GM10248 (cell line): Measurements from ENCODE around the gene PRKG1.

Source experiments
- CTCF ChIA-PET: fragments of 300-600 bp; sonication (Branson Sonifier 250); formaldehyde crosslinking; extraction: SDS; loops from one replicate; lab custom pipeline; 2021; ENCODE audit warnings: antibody characterized with exemption; lab: Yijun Ruan, JAX
- POLR2A ChIA-PET: fragments of 350-650 bp; sonication (Branson Sonifier 250); formaldehyde crosslinking; extraction: SDS; loops from one replicate; lab custom pipeline; 2020; ENCODE audit warnings: antibody characterized with exemption; lab: Yijun Ruan, JAX
- DNase-seq: peaks from one replicate; pipeline ENCODE4 v3.0.0; 2012; ENCODE audit errors: extremely low spot score
- CTCF ChIP-seq: IDR thresholded peaks from 2 replicates; pipeline ENCODE4 v1.5.1; 2012; ENCODE audit warnings: mild to moderate bottlenecking, low read depth; ENCODE audit errors: extremely low read depth, missing control alignments, control extremely low read depth

PRKG1 gene

DNA sequence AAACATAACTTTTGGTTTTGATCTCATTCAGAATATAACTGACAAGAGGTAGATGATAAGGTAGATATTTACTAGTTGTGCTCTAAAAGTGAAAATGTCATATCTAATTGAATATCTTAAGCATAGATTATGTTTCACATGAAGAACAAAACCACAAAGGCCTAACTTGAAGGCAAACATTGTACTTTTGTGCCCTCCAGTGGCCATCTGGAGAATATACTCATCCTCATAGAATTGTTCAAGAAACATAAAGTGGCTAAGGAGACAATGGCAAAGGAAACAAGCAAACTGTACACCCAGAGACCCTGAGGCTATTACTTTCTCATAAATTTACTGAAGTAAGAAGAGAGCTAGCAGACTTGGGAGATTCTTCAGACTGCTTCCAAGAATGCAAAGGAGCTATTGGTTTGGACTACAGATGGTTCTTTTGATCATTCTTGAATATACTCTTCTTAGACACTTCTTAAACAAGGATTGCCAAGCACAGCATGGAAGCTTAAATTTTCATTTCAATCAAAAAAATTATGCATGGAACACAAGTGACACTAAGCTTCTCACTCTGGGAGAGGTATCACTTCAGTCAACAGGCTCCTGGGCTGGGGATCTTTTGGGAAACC, 1141.6 kb downstream of the PRKG1 start:
- peak; percentile 39 for DNase-seq
- ChIA-PET CTCF (interaction anchor here (0.7 to 2.0 kb wide), 29 partner anchors 8 to 1227 kb away, joined by 3 to 23 read pairs (median 4); no protein-coding TSS in a partner anchor), POLR2A (no interaction called here)
- peak; percentile 79 for TF ChIP-seq CTCF

DNA sequence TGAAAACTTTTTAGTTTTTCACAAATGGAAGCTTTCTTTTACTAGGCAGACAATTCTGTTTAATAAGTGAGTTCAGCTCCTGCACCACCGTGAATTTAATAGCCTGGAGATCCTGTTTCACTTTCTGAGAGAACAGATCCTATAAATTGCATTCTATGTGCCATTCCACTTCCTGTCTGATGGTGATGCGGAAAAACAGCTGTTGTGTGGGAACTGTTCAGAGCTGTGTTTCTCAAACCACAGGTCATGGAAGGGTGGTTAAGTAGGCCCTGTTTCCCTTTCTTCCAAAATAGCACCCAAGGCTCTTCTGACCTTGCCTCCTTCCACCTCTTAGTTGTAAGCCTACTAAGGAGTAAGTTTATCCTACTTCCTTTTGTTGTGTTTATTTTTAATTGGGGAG, 1142.6 kb downstream of the PRKG1 start:
- no peak for DNase-seq
- POLR2A ChIA-PET: no interaction called here
- no peak for TF ChIP-seq CTCF
- CTCF ChIA-PET: interaction anchor here (0.9 to 2.0 kb wide), 21 partner anchors 9 to 1216 kb away, joined by 3 to 23 read pairs (median 4); no protein-coding TSS in a partner anchor

DNA sequence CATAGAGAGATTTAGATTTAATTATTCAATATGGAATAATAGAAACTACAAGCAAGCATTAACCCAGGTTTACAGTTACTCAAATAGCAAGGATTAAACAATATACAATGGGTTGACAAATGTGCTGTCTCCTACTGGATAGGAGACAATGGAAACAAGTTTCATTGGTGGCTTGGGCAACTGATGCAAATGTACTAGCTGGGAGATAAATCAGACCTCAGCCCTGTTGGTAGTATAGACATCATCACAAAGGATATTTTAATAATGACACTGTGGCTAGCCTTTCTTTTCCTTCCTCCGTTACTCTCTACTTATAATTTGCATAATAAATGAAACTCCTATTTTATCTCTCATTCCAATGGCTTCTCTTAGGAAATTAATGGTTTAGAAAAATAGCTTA, 1143.2 kb downstream of the PRKG1 start:
- ChIA-PET CTCF (interaction anchor here (1.7 to 2.0 kb wide), 4 partner anchors 9 to 1210 kb away, joined by 4 to 23 read pairs (median 8); no protein-coding TSS in a partner anchor), POLR2A (no interaction called here)
- DNase-seq: no peak
- no peak for TF ChIP-seq CTCF

- CTCF ChIA-PET: no interaction called here
- POLR2A ChIA-PET: no interaction called here
- no peak for DNase-seq
- TF ChIP-seq CTCF: no peak
Measured at GRCh38 chr10:52220947-52221346, 1146.7 kb downstream of the PRKG1 start.

DNA sequence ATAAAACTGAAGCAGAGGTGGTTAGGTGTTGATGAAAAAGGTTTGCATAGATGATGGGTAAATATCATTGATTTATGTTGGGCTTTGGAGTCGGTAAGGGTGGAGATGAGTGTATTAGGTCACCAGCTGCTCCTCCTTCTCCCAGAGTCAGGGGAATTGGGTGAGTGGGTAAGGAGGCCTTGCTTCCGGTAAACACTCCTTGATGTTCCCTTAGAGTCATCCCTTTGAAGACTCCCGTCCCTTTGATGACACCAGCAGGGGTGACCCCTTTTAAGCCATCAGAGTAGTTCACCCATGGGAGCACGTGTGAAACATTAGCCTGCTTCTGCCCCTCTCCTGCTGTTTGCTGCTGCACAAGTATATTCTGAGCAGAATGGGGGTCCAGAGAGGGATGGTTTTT, 1147.6 kb downstream of the PRKG1 start:
- DNase-seq: no peak
- no peak for TF ChIP-seq CTCF
- ChIA-PET POLR2A (no interaction called here), CTCF (no interaction called here)

GRCh38 chr10:52226197-52226847, 1152.0 kb downstream of the PRKG1 start:
- CTCF ChIA-PET: interaction anchor here (1.5 kb wide), 1 partner anchor 10 kb away, joined by 6 read pairs; no protein-coding TSS in a partner anchor
- POLR2A ChIA-PET: no interaction called here
- no peak for TF ChIP-seq CTCF
- no peak for DNase-seq
